ENCODE results near the gene MPRIP.

GRCh38 chr17:17151055-17151454, 108.8 kb downstream of the MPRIP start:
- TF ChIP-seq ARNT2 (CRISPR knock-in tag; IDR thresholded peaks at IDR 0.05; ENCODE audit: low read depth) (no peak), POLR2A (IDR thresholded peaks at IDR 0.05; ENCODE audit: insufficient read depth in 1 of 2, low read depth in 2 of 2, low read length in 2 of 2) (no peak), ZNF430 (CRISPR knock-in tag; IDR thresholded peaks at IDR 0.05) (no peak), GTF2F1 (IDR thresholded peaks at IDR 0.05; ENCODE audit: low read length) (no peak), E2F5 (CRISPR knock-in tag; conservative IDR thresholded peaks at IDR 0.05) (no peak), ZBED4 (CRISPR knock-in tag; IDR thresholded peaks at IDR 0.05; ENCODE audit: borderline replicate concordance) (no peak), CTCF (CRISPR knock-in tag; IDR thresholded peaks at IDR 0.05) (no peak), TAF1 (CRISPR knock-in tag; IDR thresholded peaks at IDR 0.05) (no peak), HMGXB3 (CRISPR knock-in tag; IDR thresholded peaks at IDR 0.05; ENCODE audit: borderline replicate concordance) (no peak), ZNF530 (CRISPR knock-in tag; IDR thresholded peaks at IDR 0.05; ENCODE audit: low read depth) (no peak)
- TF ChIP-seq, protein P1, sequence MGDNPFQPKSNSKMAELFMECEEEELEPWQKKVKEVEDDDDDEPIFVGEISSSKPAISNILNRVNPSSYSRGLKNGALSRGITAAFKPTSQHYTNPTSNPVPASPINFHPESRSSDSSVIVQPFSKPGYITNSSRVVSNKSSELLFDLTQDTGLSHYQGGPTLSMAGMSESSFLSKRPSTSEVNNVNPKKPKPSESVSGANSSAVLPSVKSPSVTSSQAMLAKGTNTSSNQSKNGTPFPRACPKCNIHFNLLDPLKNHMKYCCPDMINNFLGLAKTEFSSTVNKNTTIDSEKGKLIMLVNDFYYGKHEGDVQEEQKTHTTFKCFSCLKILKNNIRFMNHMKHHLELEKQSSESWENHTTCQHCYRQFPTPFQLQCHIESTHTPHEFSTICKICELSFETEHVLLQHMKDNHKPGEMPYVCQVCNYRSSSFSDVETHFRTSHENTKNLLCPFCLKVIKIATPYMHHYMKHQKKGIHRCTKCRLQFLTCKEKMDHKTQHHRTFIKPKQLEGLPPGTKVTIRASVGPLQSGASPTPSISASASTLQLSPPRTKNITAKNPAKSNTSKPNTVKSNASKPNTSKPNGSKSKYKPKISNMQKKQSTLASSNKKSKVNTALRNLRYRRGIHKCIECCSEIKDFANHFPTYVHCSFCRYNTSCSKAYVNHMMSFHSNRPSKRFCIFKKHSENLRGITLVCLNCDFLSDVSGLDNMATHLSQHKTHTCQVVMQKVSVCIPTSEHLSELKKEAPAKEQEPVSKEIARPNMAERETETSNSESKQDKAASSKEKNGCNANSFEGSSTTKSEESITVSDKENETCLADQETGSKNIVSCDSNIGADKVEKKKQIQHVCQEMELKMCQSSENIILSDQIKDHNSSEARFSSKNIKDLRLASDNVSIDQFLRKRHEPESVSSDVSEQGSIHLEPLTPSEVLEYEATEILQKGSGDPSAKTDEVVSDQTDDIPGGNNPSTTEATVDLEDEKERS (CRISPR knock-in tag; IDR thresholded peaks at IDR 0.05), result no peak
